GM21528 (cell line): Measurements from ENCODE around the gene RUVBL2.

Source experiments
- ATAC-seq: cut with Tn5 transposase; IDR thresholded peaks from one replicate; pipeline ENCODE4 v1.9.1; 2021; ENCODE audit warnings: mild to moderate bottlenecking, moderate library complexity; ENCODE audit not compliant: unreplicated experiment, low FRiP score

Gene RUVBL2

DNA sequence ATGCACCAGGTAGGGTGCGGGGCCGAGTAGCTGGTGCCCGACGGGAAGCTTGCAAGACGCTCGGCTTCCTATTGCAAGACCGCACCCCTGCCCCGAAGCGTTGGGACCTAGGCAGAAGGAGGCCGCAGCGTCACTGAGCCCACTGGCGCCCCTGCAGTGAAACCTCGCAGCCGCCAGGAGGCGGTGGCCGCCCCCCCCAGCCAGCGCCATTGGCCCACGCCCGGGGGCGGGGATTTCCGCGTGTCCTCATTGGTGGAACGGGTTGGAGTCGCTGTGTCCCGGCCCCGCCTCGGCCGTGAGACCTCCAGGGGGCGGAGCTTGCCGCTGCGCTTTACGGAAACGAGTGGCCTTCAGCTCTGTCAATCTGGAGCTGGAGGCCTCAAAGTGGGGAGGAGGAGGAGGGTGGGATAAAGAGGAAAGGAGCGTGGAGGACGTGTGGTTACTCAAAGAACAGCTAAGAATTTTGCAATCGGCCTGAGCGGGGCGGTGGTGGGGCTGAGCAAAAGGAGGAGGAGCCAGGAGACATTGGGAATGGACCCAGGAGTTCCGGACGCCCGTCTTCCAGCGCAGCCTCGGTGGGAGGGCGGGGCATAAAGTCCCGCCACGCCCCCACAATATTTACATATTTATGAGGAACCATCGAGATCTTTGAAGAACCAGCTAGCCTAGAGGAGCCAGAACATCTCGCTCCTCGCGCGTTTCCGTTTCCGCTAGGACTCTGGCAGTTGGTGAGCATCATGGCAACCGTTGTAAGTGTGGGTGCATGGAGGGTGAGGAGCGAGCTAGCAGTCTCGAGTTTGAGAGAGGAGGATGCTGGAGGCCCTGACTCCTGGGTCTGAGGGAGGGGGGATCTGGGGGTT is at the start of gene RUVBL2, which contains the start of gene GYS1:
Gene RUVBL2, plus strand, starts transcription at position 713 of the 860 bp plus-strand sequence. Its CDS starts 25 bp downstream, at position 738.
Gene GYS1, minus strand, starts transcription at position 135 of the 860 bp plus-strand sequence. CDS start 197 bp downstream, outside the sequence.
- ATAC-seq = peak; percentile 87

- ATAC-seq = no peak
Observed at GRCh38 chr19:48945415-48945814, 48.3 kb upstream of the RUVBL2 start.

- no peak for ATAC-seq
Observed at GRCh38 chr19:48945817-48946216, 47.9 kb upstream of the RUVBL2 start.

DNA sequence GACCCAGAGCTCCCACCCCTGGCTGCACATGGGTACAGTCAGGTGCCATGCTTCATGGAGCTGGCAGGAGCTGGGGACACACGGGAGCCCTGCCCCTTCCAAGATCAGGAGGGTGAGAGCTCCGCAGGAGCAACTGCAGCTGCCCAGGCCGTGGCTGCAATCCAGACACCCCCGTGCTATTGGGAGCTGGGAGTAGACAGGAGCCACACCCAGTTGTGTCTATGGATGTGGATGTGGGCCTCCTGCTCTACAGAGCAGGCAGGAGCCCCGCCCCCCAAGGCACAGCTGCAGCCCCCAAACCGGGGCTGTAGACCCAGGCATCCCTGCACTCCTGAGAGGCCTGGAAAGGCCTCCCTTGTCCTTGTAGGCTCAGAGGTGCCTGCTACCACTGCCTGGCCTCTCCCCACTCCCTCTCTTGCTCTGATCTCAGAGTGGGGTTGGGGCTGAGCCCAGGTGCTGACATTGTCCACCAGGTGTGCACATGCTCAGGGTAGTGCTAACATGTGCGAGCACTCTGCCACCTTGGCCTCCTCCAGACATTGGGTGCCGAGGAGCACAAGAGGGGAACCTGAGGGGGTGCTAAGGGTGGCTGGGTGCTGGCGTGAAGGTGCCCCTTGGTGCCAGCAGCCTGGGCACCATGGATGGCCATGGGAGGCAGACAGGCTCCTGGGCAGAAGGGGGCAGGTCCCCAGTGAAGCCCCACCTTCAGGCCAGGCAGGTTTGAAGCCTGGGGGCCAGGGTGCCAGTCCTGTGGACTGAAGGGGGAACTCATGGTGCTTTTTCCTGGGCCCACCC is 47.0 kb upstream of the RUVBL2 start:
- ATAC-seq = no peak

- no peak for ATAC-seq
Observed at GRCh38 chr19:48947258-48947542, 46.5 kb upstream of the RUVBL2 start.

GRCh38 chr19:48950159-48950558 is 43.5 kb upstream of the RUVBL2 start:
- no peak for ATAC-seq

DNA sequence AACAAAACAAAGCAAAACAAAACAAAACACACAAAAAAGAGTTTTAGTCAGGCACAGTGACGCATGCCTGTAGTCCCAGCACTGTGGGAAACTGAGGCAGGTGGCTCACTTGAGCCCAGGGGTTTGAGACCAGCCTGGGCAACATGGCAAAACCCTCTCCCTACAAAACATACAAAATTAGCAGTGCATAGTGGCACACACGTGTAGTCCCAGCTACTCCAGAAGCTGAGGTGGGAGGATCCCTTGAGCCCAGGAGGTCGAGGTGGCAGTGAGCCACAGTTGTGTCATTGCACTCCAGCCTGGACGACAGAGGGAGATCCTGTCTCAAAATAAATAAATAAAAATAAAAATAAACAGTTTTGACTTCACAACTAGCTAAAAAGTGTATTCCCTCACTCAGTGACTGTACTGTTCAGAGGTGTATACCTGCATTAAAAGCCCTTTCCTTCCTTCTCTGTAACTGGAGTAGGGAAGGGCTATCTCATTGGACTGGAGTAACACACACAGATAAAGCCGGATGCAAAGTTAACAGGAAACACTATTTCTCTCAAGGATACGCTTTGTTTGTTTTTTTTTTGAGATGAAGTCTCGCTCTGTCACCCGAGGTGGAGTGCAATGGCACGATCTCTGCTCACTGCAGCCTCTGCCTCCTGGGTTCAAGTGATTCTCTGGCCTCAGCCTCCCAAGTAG is 42.7 kb upstream of the RUVBL2 start:
- ATAC-seq = no peak

- ATAC-seq = no peak
Observed at GRCh38 chr19:48953141-48953540, 40.5 kb upstream of the RUVBL2 start.

GRCh38 chr19:48953990-48954594 is 39.6 kb upstream of the RUVBL2 start:
- no peak for ATAC-seq

DNA sequence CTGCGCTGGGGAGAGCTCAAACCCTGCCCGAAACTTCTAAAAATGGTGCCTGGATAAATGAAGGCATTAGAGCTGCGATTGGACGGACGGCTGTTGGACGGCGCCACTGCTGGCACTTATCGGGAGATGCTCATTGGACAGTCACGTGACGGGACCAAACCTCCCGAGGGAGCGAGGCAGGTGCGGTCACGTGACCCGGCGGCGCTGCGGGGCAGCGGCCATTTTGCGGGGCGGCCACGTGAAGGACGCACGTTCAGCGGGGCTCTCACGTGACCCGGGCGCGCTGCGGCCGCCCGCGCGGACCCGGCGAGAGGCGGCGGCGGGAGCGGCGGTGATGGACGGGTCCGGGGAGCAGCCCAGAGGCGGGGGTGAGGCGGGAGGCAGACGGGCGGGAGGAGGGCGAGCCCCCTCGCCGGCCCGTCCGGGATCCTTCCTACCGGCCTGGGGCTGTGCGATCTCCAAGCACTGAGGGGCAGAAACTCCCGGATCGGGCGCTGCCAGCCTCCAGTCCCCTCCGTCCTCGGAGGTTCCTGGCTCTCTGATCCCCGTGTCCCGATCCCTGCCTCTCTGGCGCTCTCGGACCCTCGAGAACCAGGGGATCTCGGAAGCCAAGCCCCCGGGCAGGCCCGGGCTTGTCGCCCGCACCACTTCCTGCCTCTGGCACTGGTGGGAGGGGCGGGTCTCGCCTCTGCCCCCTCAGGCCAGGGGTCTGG is 38.9 kb upstream of the RUVBL2 start, which contains the start of gene BAX:
Gene BAX, plus strand, starts transcription at position 281 of the 713 bp plus-strand sequence. Its CDS starts 54 bp downstream, at position 335.
- peak; percentile 76 for ATAC-seq

DNA sequence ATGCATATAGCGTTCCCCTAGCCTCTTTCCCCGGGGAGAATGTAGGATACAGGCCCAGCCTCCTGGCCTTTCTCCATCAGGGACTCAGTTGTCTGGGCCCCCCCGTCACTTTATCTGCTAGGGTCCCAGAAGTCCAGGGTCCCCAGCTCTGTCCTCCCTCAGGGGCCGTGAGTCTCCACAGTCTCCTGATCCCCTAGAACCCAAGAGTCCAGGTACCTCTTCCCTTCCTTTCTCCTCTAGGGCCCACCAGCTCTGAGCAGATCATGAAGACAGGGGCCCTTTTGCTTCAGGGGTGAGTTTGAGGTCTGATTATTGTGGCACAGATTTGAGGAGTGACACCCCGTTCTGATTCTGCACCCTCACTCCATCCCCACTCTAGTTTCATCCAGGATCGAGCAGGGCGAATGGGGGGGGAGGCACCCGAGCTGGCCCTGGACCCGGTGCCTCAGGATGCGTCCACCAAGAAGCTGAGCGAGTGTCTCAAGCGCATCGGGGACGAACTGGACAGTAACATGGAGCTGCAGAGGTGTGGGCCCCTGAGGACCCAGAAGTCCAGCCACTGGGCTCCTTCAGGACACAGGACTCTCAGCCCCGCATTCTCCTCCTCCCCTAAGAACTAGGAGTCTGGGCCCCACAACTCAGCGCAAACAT is 38.3 kb upstream of the RUVBL2 start:
- peak; percentile 13 for ATAC-seq

DNA sequence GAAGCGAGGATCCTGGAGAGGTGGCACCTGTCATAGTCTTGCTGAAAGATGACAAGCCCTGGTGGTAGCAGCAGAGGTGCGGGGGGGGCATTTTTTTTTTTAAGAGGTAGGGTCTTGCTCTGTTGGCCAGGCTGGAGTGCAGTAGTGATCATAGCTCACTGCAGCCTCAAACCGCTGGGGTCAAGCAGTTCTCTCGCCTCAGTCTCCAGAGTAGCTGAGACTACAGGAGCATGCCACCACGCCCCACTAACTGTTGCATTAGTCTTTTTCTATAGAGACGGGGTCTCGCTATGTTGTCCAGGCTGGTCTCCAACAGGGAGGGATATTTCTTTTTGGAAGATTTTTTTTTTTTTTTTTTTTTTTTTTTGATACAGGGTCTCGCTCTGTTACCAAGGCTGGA is 35.7 kb upstream of the RUVBL2 start:
- ATAC-seq = no peak

DNA sequence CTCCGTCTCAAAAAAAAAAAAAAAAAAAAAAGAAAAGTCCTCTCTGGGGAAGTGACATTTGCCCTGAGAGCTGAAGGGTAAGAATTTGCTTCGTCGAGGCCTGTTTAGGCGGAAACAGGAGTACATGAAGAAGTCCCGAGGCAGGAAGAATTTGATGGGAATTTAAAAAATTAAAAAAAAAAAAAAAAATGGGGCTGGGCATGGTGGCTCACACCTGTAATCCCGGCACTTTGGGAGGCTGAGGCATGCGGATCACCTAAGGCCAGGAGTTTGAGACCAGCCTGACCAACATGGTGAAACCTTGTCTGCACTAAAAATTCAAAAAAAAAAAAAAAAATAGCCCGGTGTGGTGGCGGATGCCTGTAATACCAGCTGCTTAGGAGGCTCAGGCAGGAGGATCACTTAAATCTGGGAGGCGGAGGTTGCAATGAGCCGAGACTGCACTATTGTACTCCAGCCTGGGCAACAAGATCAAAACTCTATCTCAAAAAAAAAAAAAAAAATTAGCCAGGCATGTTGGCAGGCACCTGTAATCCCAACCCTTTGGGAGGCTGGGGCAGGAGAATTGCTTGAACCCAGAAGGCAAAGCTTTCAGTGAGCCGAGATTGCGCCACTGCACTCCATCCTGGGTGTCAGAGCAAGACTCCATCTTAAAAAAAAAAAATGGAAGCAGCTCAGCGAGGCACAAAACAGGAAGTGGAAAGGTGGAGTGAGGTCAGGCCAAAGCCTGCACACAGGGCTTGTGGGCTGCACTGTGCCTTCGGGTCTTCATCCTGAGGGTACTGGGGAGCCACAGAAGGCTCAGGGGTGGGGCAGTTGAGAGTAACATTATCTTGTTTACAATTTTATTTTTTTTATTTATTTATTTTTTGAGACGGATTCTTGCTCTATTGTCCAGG is 34.1 kb upstream of the RUVBL2 start:
- no peak for ATAC-seq

DNA sequence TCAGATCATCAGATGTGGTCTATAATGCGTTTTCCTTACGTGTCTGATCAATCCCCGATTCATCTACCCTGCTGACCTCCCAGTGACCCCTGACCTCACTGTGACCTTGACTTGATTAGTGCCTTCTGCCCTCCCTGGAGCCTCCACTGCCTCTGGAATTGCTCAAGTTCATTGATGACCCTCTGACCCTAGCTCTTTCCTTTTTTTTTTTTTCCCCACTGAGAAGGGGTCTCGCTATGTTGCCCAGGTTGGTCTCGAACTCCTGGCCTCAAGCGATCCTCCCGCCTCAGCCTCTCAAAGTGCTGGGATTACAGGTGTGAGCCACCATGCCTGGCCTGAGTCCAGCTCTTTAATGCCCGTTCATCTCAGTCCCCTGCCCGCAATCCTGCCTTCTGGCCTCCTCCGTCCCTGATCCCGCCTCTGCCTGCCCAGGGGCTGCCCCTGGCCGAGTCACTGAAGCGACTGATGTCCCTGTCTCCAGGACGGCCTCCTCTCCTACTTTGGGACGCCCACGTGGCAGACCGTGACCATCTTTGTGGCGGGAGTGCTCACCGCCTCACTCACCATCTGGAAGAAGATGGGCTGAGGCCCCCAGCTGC is 32.5 kb upstream of the RUVBL2 start:
- ATAC-seq = no peak

DNA sequence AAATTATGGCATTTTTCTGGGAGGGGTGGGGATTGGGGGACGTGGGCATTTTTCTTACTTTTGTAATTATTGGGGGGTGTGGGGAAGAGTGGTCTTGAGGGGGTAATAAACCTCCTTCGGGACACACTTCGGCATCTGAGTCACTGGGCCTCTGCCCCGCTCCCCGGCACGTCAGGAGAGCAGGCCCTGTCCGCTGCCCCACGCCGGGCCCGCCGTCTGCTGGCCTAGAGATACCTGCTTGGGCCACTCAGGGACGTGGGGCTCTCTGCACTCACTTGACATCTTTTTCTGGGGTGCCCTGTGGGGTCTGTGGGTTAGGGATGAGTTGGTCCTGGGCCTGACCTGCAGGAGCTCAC is 32.0 kb upstream of the RUVBL2 start:
- no peak for ATAC-seq

- ATAC-seq = no peak
Observed at GRCh38 chr19:48962029-48962848, 31.4 kb upstream of the RUVBL2 start.

DNA sequence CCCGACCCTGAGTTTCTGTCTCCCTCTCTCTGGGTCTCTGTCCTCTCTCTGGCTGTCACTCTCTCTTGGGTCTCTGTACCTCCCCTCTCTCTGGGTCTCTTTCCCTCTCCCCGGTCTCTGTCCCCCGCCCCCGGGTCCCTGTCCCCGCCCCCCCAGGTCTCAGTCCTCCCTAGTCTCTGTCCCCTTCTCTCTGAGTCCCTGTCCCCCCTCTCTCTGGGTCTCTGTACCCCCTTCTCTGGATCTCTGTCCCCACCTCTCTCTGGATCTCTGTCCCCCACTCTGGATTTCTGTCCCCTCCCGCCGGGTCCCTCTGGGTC is 30.9 kb upstream of the RUVBL2 start:
- ATAC-seq = no peak
